GM23248 (cell line): ENCODE measurements around the gene HS6ST1. TPM values are rescaled to one million over a fixed set of nuclear protein-coding genes. Genes with fewer than 3 reads are reported as not detected.
"Not testable (repeated sequence)": the region's sequence is repeated elsewhere in the genome, so short reads cannot be mapped to it uniquely, and the experiment has no call there.

ENCODE experiments used
- DNase-seq: peaks from one replicate; pipeline ENCODE4 v3.0.0-alpha.2; 2015
- H2AFZ ChIP-seq: fragments of 200-600 bp; sonication (generic); 2 replicates; pipeline ENCODE4 v1.6.1; 2016; ENCODE audit warnings: antibody characterized with exemption
- H3F3A ChIP-seq: fragments of 200-600 bp; sonication (generic); 2 replicates; pipeline ENCODE4 v1.6.1; 2016; ENCODE audit warnings: mild to moderate bottlenecking, antibody characterized with exemption, mixed run types; ENCODE audit not compliant: insufficient read depth
- H3K27ac ChIP-seq: fragments of 200-600 bp; sonication (generic); 2 replicates; pipeline ENCODE4 v1.5.1; 2016; ENCODE audit warnings: mild to moderate bottlenecking
- H3K27me3 ChIP-seq: fragments of 200-600 bp; sonication (generic); replicated peaks from 2 replicates; pipeline ENCODE4 v1.6.1; 2016; ENCODE audit warnings: mild to moderate bottlenecking; ENCODE audit not compliant: insufficient read depth
- H3K36me3 ChIP-seq: fragments of 200-600 bp; sonication (generic); 2 replicates; pipeline ENCODE4 v1.6.1; 2016; ENCODE audit warnings: low read depth, mild to moderate bottlenecking
- H3K4me1 ChIP-seq: fragments of 200-600 bp; sonication (generic); 2 replicates; pipeline ENCODE4 v1.6.1; 2016; ENCODE audit warnings: mild to moderate bottlenecking; ENCODE audit not compliant: insufficient read depth
- H3K4me2 ChIP-seq: fragments of 200-600 bp; sonication (generic); one replicate; pipeline ENCODE4 v1.6.1; 2016; ENCODE audit warnings: mild to moderate bottlenecking; ENCODE audit not compliant: unreplicated experiment
- H3K4me3 ChIP-seq: fragments of 200-600 bp; sonication (generic); 2 replicates; pipeline ENCODE4 v1.5.1; 2016; ENCODE audit warnings: mild to moderate bottlenecking
- H3K79me2 ChIP-seq: fragments of 200-600 bp; sonication (generic); 2 replicates; pipeline ENCODE4 v1.6.1; 2016; ENCODE audit warnings: mild to moderate bottlenecking; ENCODE audit not compliant: insufficient read depth
- H3K9ac ChIP-seq: fragments of 200-600 bp; sonication (generic); 2 replicates; pipeline ENCODE4 v1.6.1; 2016; ENCODE audit warnings: mild to moderate bottlenecking
- H3K9me2 ChIP-seq: fragments of 200-600 bp; sonication (generic); 2 replicates; pipeline ENCODE4 v1.6.1; 2016; ENCODE audit warnings: mixed run types, mild to moderate bottlenecking, moderate library complexity; ENCODE audit not compliant: insufficient read depth
- H3K9me3 ChIP-seq: fragments of 200-600 bp; sonication (generic); one replicate; pipeline ENCODE4 v1.6.1; 2017; ENCODE audit warnings: low read depth
- H4K20me1 ChIP-seq: fragments of 200-600 bp; sonication (generic); 2 replicates; pipeline ENCODE4 v1.6.0; 2016; ENCODE audit not compliant: insufficient read depth
- EZH2 ChIP-seq: fragments of 200-600 bp; sonication (generic); IDR thresholded peaks from 2 replicates; pipeline ENCODE4 v1.6.1; 2018; ENCODE audit warnings: antibody characterized with exemption, mild to moderate bottlenecking; ENCODE audit not compliant: insufficient read depth, poor library complexity, severe bottlenecking
- EZH2phosphoT487 ChIP-seq: fragments of 200-600 bp; sonication (generic); IDR thresholded peaks from 2 replicates; pipeline ENCODE4 v1.6.1; 2018; ENCODE audit warnings: antibody characterized with exemption, moderate library complexity, mild to moderate bottlenecking, low read depth; ENCODE audit not compliant: insufficient read depth
- WGBS, 2 experiments: methylation state at CpG; one replicate each; pipeline ENCODE4 v1.1.6; 2015 to 2017; ENCODE audit warnings: low lambda C conversion rate in 2 of 2, low coverage in 1 of 2; ENCODE audit errors: missing lambda C conversion rate in 2 of 2; 5-methylcytosine and 5-hydroxymethylcytosine counted together
- in situ Hi-C: fragments of 300-500 bp; cut with MboI; formaldehyde crosslinking; loops from 2 replicates; pipeline ENCODE4 v1.15.0; 2020
- polyA plus RNA-seq: library from polyadenylated mRNA; unstranded; fragments of >200 nt; fragmentation: Nextera tagmentation; extraction: Ambion mirVana; gene quantifications from 2 replicates; pipeline ENCODE4 v1.2.1, GENCODE V29; 2016
- total RNA-seq: library from RNA; depleted of rRNA; stranded (reverse); fragments of >200 nt; shearing (Covaris generic); gene quantifications from 2 replicates; pipeline ENCODE4 v1.2.3, GENCODE V29; 2014

The HS6ST1 gene
- total and polyA plus RNA-seq, 2 experiments from 2014 or later, result 3.3 to 27.3 TPM

DNA sequence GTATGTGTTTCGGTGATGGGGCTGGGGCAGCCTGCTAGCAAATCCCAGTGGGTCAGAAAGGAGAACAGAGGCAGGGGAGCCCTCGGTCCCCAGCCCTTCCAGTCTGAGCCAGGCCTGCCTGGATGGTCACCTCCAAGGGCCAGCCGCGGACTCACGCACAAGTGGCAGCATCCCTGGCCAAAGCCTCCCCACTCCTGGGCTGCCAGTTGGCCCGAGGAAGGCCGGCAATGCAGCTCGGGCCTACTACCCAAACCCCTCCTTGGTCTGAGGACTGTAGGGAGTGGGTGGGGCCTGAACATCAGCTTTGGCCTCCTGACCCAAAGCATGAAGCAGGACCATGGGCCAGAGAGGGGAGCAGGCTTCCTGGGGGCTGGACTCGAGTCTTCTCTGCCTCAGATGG lies 51.5 kb downstream of the HS6ST1 start:
- H3K9me2 ChIP-seq, H3K4me1 ChIP-seq, in situ Hi-C loops, H3K36me3 ChIP-seq, H3F3A ChIP-seq, H3K4me3 ChIP-seq, H3K4me2 ChIP-seq, H3K27me3 ChIP-seq, H2AFZ ChIP-seq, H3K9ac ChIP-seq, H4K20me1 ChIP-seq, DNase-seq, H3K79me2 ChIP-seq, H3K9me3 ChIP-seq, H3K27ac ChIP-seq: not testable (repeated sequence)
- WGBS, 2 experiments, result 79 to 88% methylated on average over 4 to 7 of the region's 9 CpGs

DNA sequence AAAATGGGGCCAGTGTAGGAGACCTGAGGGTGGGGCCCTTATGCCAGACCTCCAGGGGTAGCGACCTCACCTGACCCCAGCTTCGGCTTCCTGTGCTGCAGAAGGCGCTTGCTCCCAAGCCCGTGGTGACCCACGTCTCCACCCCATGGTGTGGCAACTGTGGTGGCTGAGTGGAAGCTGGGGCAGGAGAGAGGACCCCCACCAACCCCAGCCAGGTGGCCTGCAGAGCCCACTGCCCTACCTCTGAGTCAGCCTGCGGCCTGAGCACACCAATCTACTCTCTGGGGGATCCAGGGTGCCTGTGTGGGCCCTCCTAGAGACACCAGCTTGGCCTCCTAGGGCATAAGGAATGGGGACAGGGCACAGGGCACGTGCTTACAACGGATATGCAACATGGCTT lies 52.2 kb downstream of the HS6ST1 start:
- H3K9ac ChIP-seq, H3K4me2 ChIP-seq, H3K27me3 ChIP-seq, H3K36me3 ChIP-seq, H3K79me2 ChIP-seq, DNase-seq, H3F3A ChIP-seq, H3K4me3 ChIP-seq, H3K4me1 ChIP-seq, H3K27ac ChIP-seq, H3K9me3 ChIP-seq, H4K20me1 ChIP-seq, H3K9me2 ChIP-seq, H2AFZ ChIP-seq, in situ Hi-C loops: not testable (repeated sequence)
- WGBS, 2 experiments, result 95 to 98% methylated on average over 6 to 8 of the region's 8 CpGs

DNA sequence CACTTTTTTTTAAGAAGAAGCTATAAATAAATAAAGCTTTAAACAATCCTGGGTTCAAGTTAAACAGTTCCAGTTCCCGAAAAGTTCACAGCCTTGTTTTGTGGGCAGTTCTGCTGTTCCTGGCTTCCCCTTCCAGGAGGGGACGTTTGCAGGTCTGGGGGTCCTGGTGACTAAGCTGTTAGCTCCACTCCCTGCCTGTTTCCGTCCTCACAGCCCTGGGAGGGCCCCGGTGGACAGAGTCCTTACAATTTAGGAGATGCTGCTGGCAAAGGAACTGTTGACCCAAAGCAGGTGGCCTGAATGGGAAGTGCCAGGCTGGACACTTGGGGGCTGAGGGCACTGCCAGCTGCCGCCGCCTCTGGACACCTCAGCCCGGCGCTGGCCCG lies 53.1 kb downstream of the HS6ST1 start:
- H3K4me3 ChIP-seq, H3K4me1 ChIP-seq, H3K9ac ChIP-seq, H3K36me3 ChIP-seq, H4K20me1 ChIP-seq, H3K27me3 ChIP-seq, H3K79me2 ChIP-seq, H2AFZ ChIP-seq, H3K9me2 ChIP-seq, in situ Hi-C loops, H3F3A ChIP-seq, H3K4me2 ChIP-seq, H3K27ac ChIP-seq, H3K9me3 ChIP-seq, DNase-seq: not testable (repeated sequence)
- 65 to 83% methylated on average over 4 to 6 of the region's 9 CpGs for WGBS, 2 experiments

DNA sequence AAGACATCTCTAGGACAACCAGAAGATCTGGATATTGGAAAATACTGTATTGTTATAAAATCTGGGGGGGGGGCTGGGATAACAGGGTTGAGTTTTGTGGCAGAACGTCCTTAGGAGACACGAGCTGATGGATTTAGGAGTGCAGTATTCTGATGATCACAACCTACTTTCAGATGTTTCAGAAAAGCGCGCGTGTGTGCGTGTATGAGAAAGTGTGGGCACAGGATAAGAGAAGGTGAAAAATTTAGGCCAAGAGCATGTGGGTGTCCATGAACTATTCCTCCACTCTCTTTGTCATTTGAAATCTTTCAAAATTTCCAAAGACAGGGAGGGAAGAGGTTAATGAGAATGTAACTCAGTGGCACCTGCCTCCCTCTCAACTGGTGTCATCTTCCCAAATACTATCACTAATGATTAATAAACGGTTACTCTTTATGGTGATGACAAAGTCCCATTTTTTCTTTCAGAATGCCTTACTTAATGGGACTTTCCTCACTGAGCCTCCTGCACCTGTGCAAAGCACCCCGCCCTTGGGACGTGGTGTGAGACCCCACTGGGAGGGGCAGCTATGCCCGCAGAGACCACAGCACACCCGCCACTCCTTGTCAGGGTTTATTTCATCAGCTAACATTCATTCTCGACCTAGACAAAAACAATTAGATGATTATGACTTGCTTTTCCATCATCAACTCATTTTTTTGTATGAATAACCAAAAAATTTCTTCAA lies 53.6 kb downstream of the HS6ST1 start:
- H3K27me3 ChIP-seq, result no peaks in the 10 kb centered on the region
- no peaks in the 10 kb centered on the region for H3K9me3 ChIP-seq
- in situ Hi-C loops, result no loop called here
- H2AFZ ChIP-seq, result no peak overlapping the region
- no peak for DNase-seq
- peaks cover 4% of the 10 kb centered on the region for H3F3A ChIP-seq
- H3K27ac ChIP-seq, result no peak overlapping the region
- peaks cover 7% of the 10 kb centered on the region for H3K4me1 ChIP-seq
- no peaks in the 10 kb centered on the region for H3K36me3 ChIP-seq
- WGBS, 2 experiments, result 79 to 82% methylated on average over 12 of the region's 12 CpGs
- no peaks in the 10 kb centered on the region for H4K20me1 ChIP-seq
- no peak overlapping the region for H3K4me2 ChIP-seq
- H3K4me3 ChIP-seq, result no peak overlapping the region
- no peaks in the 10 kb centered on the region for H3K79me2 ChIP-seq
- H3K9ac ChIP-seq, result no peak overlapping the region
- no peaks in the 10 kb centered on the region for H3K9me2 ChIP-seq
- TF ChIP-seq EZH2phosphoT487, result no peak
- no peak for TF ChIP-seq EZH2

DNA sequence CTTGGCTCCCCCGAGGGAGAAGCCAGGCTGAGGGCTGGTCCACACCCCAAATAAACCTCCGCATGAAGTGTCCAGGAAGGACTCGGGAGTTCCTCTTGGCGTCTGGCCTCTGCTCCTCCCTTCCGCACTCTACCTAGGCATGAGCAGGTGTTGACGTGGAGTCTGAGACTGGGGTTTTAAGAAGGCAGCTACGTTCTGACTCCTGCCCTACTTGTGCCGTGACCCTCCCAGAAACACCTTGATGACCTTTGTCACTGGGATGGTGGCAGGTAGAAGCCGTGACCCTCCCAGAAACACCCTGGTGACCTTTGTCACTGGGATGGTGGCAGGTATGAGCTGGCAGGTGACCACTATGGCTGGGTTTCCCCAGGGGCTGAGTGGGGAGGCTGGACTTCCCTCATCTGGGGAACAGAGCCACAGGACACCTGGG lies 54.8 kb downstream of the HS6ST1 start:
- no peaks in the 10 kb centered on the region for H3K9me2 ChIP-seq
- no peaks in the 10 kb centered on the region for H3K36me3 ChIP-seq
- H3K79me2 ChIP-seq, result no peaks in the 10 kb centered on the region
- peaks cover 6% of the 10 kb centered on the region for H3F3A ChIP-seq
- H2AFZ ChIP-seq, result no peak overlapping the region
- WGBS, 2 experiments, result 77 to 78% methylated on average over 9 of the region's 9 CpGs
- H3K9me3 ChIP-seq, result no peaks in the 10 kb centered on the region
- no peak overlapping the region for H3K4me3 ChIP-seq
- no peak overlapping the region for H3K4me2 ChIP-seq
- H3K27ac ChIP-seq, result no peak overlapping the region
- no peaks in the 10 kb centered on the region for H3K27me3 ChIP-seq
- H4K20me1 ChIP-seq, result no peaks in the 10 kb centered on the region
- in situ Hi-C loops, result no loop called here
- TF ChIP-seq EZH2, result no peak
- no peak for TF ChIP-seq EZH2phosphoT487
- H3K4me1 ChIP-seq, result peaks cover 7% of the 10 kb centered on the region
- no peak for DNase-seq
- H3K9ac ChIP-seq, result no peak overlapping the region
